ENCODE results near the gene ADAMTS12.

ADAMTS12 gene

GRCh38 chr5:33827018-33827707, 64.6 kb downstream of the ADAMTS12 start:
- no peak overlapping the region for H3K27ac ChIP-seq
- TF ChIP-seq CTCF (IDR thresholded peaks at IDR 0.05) = no peak
- TF ChIP-seq ZFX (IDR thresholded peaks at IDR 0.05; ENCODE audit: borderline replicate concordance) = no peak

- no peak for TF ChIP-seq CTCF (IDR thresholded peaks at IDR 0.05)
- TF ChIP-seq ZFX (IDR thresholded peaks at IDR 0.05; ENCODE audit: borderline replicate concordance) = no peak
- no peak overlapping the region for H3K27ac ChIP-seq
Measured at GRCh38 chr5:33824516-33825195, 67.1 kb downstream of the ADAMTS12 start.

- H3K27ac ChIP-seq = no peak overlapping the region
- no peak for TF ChIP-seq ZFX (IDR thresholded peaks at IDR 0.05; ENCODE audit: borderline replicate concordance)
- TF ChIP-seq CTCF (IDR thresholded peaks at IDR 0.05) = no peak
Measured at GRCh38 chr5:33817301-33817700, 74.5 kb downstream of the ADAMTS12 start.

- TF ChIP-seq ZFX (IDR thresholded peaks at IDR 0.05; ENCODE audit: borderline replicate concordance) (no peak), CTCF (IDR thresholded peaks at IDR 0.05) (no peak)
- no peak overlapping the region for H3K27ac ChIP-seq
Measured at GRCh38 chr5:33816791-33817190, 75.0 kb downstream of the ADAMTS12 start.

GRCh38 chr5:33812746-33813145, 79.0 kb downstream of the ADAMTS12 start:
- H3K27ac ChIP-seq = no peak overlapping the region
- TF ChIP-seq CTCF (IDR thresholded peaks at IDR 0.05) = no peak
- TF ChIP-seq ZFX (IDR thresholded peaks at IDR 0.05; ENCODE audit: borderline replicate concordance) = no peak

- TF ChIP-seq ZFX (IDR thresholded peaks at IDR 0.05; ENCODE audit: borderline replicate concordance) (no peak), CTCF (IDR thresholded peaks at IDR 0.05) (no peak)
- no peak overlapping the region for H3K27ac ChIP-seq
Measured at GRCh38 chr5:33810491-33811120, 81.2 kb downstream of the ADAMTS12 start.

GRCh38 chr5:33809936-33810335, 81.9 kb downstream of the ADAMTS12 start:
- TF ChIP-seq CTCF (IDR thresholded peaks at IDR 0.05) (no peak), ZFX (IDR thresholded peaks at IDR 0.05; ENCODE audit: borderline replicate concordance) (no peak)

More at GRCh38 chr5:33809936-33810335, 81.9 kb downstream of the ADAMTS12 start:
- H3K27ac ChIP-seq = no peak overlapping the region
